Stimulated activated CD8-positive, alpha-beta memory T cell treated with anti-CD3 and anti-CD28 coated beads, Interleukin-2, amount 100 ng/mL, for 1 hour (primary cell): ENCODE measurements around the gene HSPA12A.

Experiments used
- DNase-seq, 2 donors: peaks; one replicate each; pipeline ENCODE4 v3.0.0-alpha.2; 2020; ENCODE audit warnings: low read depth in 2 of 2

HSPA12A gene

GRCh38 chr10:116690356-116691322 is 51.7 kb downstream of the HSPA12A start:
- no peak for DNase-seq

GRCh38 chr10:116689744-116690143 is 52.6 kb downstream of the HSPA12A start:
- no peak for DNase-seq

DNA sequence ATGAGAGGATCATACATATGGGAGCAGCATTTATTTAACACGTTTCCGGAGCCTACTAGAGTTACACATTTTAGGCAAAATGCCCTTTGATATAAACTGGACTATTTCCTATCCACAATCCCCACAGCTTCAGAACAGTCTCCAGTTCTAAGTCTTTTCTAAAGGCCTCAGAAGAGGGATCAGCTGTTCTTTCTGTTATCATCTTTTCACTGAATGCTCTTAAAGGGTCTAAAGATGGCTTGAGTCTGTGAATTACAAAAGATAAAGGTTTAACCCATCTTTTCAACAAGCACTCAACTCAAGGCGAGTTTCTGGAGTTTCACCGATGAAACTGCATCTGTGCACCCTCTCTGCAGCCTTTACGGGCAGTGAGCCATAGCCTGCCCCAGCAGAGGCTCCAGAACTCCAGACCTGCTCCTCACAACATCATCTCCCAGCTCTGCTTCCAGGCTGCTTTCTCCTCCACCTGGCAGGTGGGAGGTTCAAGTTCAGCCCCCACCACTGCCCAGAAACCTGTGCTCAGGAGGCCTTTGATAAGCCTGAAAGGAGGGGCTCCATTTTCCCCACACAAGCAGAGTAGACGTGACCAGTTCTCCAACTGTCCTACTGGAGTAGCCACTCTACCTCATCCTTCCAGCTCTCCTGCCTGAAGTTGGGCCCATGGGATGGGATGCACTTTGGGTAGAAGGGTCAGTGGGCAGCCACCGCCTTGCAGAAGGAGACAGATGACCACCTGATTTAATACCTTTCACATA is 53.4 kb downstream of the HSPA12A start:
- DNase-seq: no peak

DNA sequence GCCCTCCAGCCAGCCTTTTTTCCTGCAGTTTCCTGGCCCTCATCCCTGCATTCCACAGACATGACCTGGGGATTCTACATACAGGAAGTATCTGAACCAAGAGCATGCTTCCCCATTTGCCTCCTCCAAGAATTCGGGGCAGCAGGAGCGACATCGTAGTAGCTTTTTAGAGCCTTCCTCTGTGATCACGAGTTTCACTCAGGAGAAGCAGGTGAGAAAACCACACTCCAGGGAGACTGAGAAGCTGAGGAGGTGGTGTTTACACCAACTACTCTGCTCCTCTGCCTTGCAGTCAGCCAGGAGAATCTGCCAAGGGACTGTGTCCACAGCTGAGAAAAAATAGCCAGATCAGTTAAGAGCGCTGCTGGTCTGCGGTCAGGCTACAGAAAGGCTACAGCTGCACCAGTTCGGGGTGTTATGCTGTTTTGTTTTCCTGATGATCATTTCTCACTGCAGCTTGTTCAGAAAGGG is 54.1 kb downstream of the HSPA12A start:
- no peak for DNase-seq

DNA sequence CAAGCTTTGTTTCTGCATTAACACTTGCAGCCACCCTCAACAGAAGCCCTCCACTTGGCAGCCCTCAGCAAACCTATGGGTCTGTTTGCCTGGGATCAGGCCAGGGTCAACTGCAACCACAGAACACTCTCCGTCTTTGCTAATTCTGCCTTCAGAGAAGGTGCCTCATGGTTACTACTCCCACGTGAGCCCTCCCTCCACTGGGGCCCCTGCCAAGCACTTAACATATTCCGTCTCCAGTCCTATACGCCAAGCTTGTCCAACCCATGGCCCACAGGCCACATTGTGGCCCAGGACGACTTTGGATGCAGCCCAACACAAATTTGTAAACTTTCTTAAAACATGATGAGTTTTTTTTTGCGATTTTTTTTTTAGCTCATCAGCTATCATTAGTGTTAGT is 54.7 kb downstream of the HSPA12A start:
- DNase-seq: no peak

DNA sequence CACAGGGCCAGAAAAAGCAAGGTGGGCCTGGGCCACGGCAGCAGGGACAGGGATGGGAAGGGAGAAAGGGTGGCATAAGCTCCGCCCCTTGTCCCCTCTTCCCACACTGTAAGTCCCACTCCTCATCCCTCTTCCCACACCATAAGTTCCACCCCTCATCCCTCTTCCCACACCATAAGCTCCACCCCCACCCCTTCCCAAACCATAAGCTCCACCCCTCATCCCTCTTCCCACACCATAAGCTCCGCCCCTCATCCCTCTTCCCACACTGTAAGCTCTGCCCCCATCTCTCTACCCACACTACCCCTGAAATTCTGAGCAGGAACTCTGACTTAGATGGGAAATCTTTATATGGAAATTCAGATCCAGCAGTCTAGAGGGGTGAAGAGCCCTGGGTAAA is 55.7 kb downstream of the HSPA12A start:
- no peak for DNase-seq

DNA sequence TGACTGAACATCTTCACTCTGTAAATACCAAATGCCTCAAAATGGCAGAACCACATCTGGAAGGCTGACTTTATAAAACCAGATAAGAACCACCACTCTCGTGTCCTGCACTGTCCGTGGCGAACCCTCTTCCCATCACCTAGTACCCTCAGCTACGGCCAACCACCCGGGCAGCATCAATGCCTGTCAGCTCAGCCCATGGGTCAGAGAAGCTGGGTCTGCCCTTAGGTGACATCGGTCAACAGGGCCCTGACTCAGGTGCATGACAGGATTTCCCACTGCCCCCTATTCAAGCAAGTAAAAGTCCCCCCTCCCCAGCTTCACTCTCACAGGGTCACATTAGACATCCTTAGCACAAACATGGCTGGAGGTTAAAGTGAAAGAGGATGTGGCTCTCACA is 56.6 kb downstream of the HSPA12A start:
- DNase-seq: no peak

DNA sequence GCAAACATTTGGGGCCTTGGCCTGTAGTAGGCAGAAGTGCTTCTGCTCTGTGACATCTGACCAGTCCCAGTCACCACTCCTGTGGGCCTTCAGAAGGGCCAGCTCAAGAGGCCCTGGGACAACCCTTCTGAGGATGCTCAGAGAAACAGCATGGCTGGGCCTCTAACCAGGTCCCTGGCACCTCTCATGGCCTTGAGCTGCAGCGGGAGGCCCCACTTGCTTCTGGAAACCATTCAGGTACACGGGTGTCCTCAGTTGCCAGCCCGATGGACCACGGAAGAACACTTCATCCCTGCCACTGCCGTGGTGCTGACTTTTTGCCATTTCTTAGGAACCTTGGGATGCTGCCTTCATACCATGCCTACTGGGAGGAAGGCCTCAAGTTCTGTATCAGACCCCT is 57.6 kb downstream of the HSPA12A start:
- DNase-seq: no peak

GRCh38 chr10:116683821-116684220 is 58.5 kb downstream of the HSPA12A start:
- no peak for DNase-seq

GRCh38 chr10:116683166-116683565 is 59.2 kb downstream of the HSPA12A start:
- no peak for DNase-seq

DNA sequence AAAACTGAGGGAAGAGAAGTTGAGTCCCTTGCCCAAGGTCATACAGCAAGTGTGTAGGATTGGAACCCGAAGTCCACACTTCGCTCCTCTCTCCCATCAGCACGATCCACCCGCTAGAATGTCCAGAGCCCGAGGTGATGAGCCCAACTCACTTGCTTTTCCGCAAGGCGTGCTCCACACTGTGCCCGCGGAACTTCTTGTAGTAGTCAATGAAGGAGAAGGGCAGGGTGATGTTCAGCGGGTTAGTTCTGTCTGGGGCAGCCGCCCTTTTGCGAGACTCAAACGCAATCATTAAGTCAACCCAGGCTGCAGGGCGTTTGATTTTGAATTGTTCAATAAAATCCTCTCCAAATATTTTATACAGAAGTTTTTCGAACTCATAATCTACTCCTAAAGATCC is 63.0 kb downstream of the HSPA12A start:
- DNase-seq: no peak

DNA sequence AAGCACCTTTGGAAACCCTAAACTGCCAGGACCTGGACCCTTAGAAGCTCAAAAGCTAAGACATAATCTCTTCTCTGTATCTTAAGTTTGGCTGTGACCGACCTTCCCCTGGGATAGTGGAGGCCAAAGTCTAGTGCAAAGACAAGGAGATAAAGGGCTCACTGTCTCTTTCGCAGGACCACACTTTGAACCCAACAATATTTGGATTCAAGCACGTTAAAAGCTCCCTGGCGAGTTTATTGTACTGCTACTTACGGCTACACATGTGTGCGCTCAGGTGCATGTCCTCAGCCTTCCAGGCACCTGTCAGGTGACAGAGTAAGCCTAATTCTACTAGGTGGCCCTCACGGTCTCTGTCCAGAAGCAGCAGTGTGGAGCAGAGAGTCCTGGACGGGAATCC is 65.7 kb downstream of the HSPA12A start:
- no peak for DNase-seq

DNA sequence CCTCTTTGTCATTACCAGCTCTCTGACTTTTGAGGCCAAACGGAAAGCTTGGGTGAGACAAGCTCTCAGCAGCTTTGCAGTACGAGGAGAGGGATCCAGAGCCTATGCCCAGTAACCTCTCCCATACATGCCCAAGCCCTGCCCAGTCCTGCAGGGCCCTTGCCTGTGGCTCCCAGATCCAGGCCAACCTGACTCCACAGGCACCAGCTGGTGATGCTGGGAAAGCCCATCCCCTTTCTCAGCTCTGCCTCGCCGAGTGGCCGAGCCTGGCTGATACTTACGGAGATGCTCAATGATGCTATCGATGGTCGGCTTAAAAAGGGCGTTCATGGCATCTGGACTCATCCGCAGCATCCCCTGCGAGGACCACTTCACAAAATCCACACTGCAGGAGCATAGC is 66.2 kb downstream of the HSPA12A start:
- DNase-seq: no peak

DNA sequence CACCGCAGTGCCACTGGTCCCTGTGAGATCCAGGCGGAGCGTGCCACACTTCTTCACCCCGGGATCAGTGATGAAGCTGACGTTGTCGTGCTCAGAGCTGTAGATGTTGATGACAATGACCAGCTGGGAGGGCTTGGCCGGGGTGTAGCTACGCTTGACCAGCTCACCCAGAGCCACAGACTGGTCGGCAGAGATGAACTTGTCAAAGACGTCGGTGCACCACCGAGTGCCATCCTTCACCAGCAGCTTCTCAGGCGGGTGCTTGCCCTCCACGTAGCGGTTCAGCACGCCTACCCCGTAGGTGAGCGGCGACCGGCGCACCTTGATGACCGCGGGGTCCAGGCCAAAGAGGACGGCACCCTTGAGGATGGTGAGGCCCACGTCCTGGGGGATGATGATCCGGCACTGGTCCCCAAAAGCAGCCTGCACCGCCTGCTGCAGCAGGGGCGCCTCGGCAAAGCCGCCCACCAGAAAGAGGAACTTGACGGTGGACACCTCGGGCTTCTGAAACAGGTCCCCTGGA is 67.4 kb downstream of the HSPA12A start:
- no peak for DNase-seq

- DNase-seq: no peak
Measured at GRCh38 chr10:116673866-116674265, 68.5 kb downstream of the HSPA12A start.

DNA sequence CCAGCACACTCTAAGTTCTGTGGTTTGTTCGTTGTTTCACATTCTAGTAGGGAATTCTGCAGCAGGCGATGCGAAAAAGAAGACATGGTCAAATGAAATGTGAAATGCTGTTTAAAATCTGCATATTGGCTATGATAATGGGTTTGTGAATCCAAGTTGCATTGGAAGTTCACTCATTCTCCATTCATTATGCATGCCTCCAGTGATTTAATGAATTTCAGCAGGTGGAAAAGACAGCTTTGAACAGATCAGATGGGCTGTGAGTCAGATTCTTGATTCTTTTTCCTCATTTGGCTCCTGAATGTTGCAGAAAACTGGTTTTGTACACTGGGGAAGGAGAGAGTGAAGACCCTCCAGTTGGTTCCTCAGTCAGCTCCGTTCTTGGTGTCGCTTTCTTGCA is 69.5 kb downstream of the HSPA12A start:
- DNase-seq: no peak

GRCh38 chr10:116671274-116671926 is 71.0 kb downstream of the HSPA12A start:
- DNase-seq: no peak

GRCh38 chr10:116670706-116671105 is 71.7 kb downstream of the HSPA12A start:
- no peak for DNase-seq

- no peak for DNase-seq
Measured at GRCh38 chr10:116669832-116670644, 72.3 kb downstream of the HSPA12A start.

DNA sequence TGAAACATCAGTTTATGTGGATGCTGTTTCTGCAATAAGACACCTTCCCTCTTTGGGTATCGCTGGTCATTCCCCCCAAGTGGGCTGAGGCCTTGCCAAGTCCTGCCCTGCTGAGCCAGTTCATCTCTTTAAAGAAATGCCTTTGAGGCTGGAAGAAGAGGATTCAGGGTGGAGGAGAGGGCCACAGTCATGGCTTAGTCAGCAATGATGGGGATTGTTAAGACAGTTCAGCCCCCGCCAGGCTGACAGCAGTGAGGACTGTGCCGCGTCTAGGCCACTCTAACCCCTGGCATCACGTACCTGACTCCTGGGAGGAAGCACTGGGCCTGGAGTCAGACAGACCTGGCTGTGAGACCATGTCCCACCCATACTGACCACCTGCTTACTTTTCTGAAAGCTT is 73.3 kb downstream of the HSPA12A start:
- DNase-seq: no peak

- no peak for DNase-seq
Measured at GRCh38 chr10:116668446-116668845, 73.9 kb downstream of the HSPA12A start.
